IMR-90 (cell line): ENCODE results near the gene PLEKHG2. TPM values are rescaled to one million over a fixed set of nuclear protein-coding genes. Genes with fewer than 3 reads are reported as not detected.

ENCODE experiments used
- ATAC-seq: fragments of 200-7000 bp; cut with Tn5 transposase; 2 replicates; pipeline ENCODE4 v1.9.1; 2020; ENCODE audit warnings: low read depth, mild to moderate bottlenecking, moderate library complexity
- BruUV-seq: library from RNA; stranded (reverse); fragments of 400-500 nt; replicated peaks from 2 replicates; lab custom pipeline; 2021; lab: Mats Ljungman, UMichigan
- CTCF ChIA-PET: fragments of 300-600 bp; formaldehyde crosslinking; extraction: SDS; loops from one replicate; lab custom pipeline; 2021; ENCODE audit warnings: antibody characterized with exemption; lab: Yijun Ruan, JAX
- POLR2A ChIA-PET: fragments of 300-600 bp; sonication (Branson Sonifier 250); formaldehyde crosslinking; loops from one replicate; lab custom pipeline; 2022; ENCODE audit warnings: antibody characterized with exemption; ENCODE audit not compliant: unreplicated experiment; lab: Charles Lee
- DNase-seq: peaks from one replicate; pipeline ENCODE4 v3.0.0; 2013
- H2AFZ ChIP-seq: replicated peaks from 2 replicates; pipeline ENCODE3; 2013; ENCODE audit warnings: low read length, mild to moderate bottlenecking; ENCODE audit not compliant: poor library complexity
- H2AK5ac ChIP-seq: 2 replicates; pipeline ENCODE4 v1.6.1; 2013; ENCODE audit warnings: low read depth, low read length, inconsistent platforms
- H2AK9ac ChIP-seq: replicated peaks from 2 replicates; pipeline ENCODE3; 2013; ENCODE audit warnings: mild to moderate bottlenecking, low read depth, low read length, moderate library complexity; ENCODE audit not compliant: poor library complexity
- H2BK120ac ChIP-seq: 2 replicates; pipeline ENCODE4 v1.6.1; 2013; ENCODE audit warnings: low read depth, low read length, inconsistent platforms
- H2BK15ac ChIP-seq: 3 replicates; pipeline ENCODE4 v1.6.1; 2013; ENCODE audit warnings: low read depth, low read length, inconsistent platforms
- H2BK20ac ChIP-seq: 2 replicates; pipeline ENCODE4 v1.6.1; 2013; ENCODE audit warnings: low read depth, mild to moderate bottlenecking, inconsistent platforms, low read length, moderate library complexity
- H2BK5ac ChIP-seq: 2 replicates; pipeline ENCODE4 v1.6.1; 2013; ENCODE audit warnings: mild to moderate bottlenecking, low read depth, low read length, inconsistent platforms; ENCODE audit not compliant: poor library complexity, severe bottlenecking
- H3K14ac ChIP-seq: replicated peaks from 2 replicates; pipeline ENCODE4 v1.6.1; 2013; ENCODE audit warnings: low read depth, low read length, inconsistent platforms
- H3K18ac ChIP-seq: 2 replicates; pipeline ENCODE4 v1.6.1; 2013; ENCODE audit warnings: low read depth, low read length, control low read depth
- H3K23ac ChIP-seq: 2 replicates; pipeline ENCODE4 v1.6.1; 2013; ENCODE audit warnings: low read depth, low read length, inconsistent platforms
- H3K27ac ChIP-seq: 2 replicates; pipeline ENCODE4 v1.5.1; 2013; ENCODE audit warnings: mild to moderate bottlenecking, control low read depth, low read length; ENCODE audit not compliant: insufficient read depth
- H3K27me3 ChIP-seq: 2 replicates; pipeline ENCODE4 v1.6.1; 2013; ENCODE audit warnings: low read length; ENCODE audit not compliant: control insufficient read depth, insufficient read depth
- H3K36me3 ChIP-seq: 2 replicates; pipeline ENCODE4 v1.6.1; 2013; ENCODE audit warnings: low read length, mixed read lengths; ENCODE audit not compliant: control insufficient read depth, insufficient read depth
- H3K4ac ChIP-seq: 2 replicates; pipeline ENCODE4 v1.6.1; 2013; ENCODE audit warnings: low read depth, low read length, inconsistent platforms
- H3K4me1 ChIP-seq: 2 replicates; pipeline ENCODE4 v1.6.1; 2013; ENCODE audit warnings: low read length, mixed read lengths; ENCODE audit not compliant: control insufficient read depth, insufficient read depth
- H3K4me2 ChIP-seq: 2 replicates; pipeline ENCODE4 v1.6.1; 2013; ENCODE audit warnings: low read depth, mild to moderate bottlenecking, control low read depth, low read length, moderate library complexity
- H3K4me3 ChIP-seq: 2 replicates; pipeline ENCODE4 v1.5.1; 2013; ENCODE audit warnings: low read depth, mild to moderate bottlenecking, control low read depth, low read length, moderate library complexity; ENCODE audit not compliant: insufficient read depth
- H3K56ac ChIP-seq: 2 replicates; pipeline ENCODE4 v1.6.1; 2013; ENCODE audit warnings: low read length, inconsistent platforms; ENCODE audit not compliant: insufficient read depth; ENCODE audit errors: extremely low read depth
- H3K79me1 ChIP-seq, 2 experiments: 2 replicates each; pipeline ENCODE4 v1.6.1; 2013; ENCODE audit warnings: low read length in 2 of 2, inconsistent platforms in 1 of 2, low read depth in 1 of 2
- H3K9ac ChIP-seq: 2 replicates; pipeline ENCODE4 v1.6.1; 2013; ENCODE audit warnings: low read depth, low read length, control low read depth
- H3K9me1 ChIP-seq: 2 replicates; pipeline ENCODE4 v1.6.1; 2013; ENCODE audit warnings: low read length, inconsistent platforms; ENCODE audit not compliant: insufficient read depth
- H3K9me3 ChIP-seq: 2 replicates; pipeline ENCODE4 v1.6.1; 2013; ENCODE audit warnings: low read length; ENCODE audit not compliant: control insufficient read depth, insufficient read depth
- H4K20me1 ChIP-seq: 2 replicates; pipeline ENCODE4 v1.6.1; 2013; ENCODE audit warnings: low read length, inconsistent platforms; ENCODE audit not compliant: insufficient read depth
- H4K5ac ChIP-seq: 2 replicates; pipeline ENCODE4 v1.6.1; 2013; ENCODE audit warnings: mild to moderate bottlenecking, low read depth, low read length, control low read depth
- H4K8ac ChIP-seq, 2 experiments: 2 replicates each; pipeline ENCODE4 v1.6.1; 2013; ENCODE audit warnings: low read depth in 2 of 2, low read length in 2 of 2, control low read depth in 1 of 2, inconsistent platforms in 1 of 2
- H4K91ac ChIP-seq: 2 replicates; pipeline ENCODE4 v1.6.1; 2013; ENCODE audit warnings: low read depth, low read length, inconsistent platforms; ENCODE audit not compliant: insufficient read depth
- BHLHE40 ChIP-seq: fragments of 150-350 bp; IDR thresholded peaks from 2 replicates; pipeline ENCODE4 v1.6.1; 2016; ENCODE audit warnings: mild to moderate bottlenecking, low read depth, low read length
- MAFK ChIP-seq: IDR thresholded peaks from 2 replicates; pipeline ENCODE4 v1.6.1; 2012; ENCODE audit warnings: low read depth, low read length, improper control_type of control experiment
- MXI1 ChIP-seq: IDR thresholded peaks from 2 replicates; pipeline ENCODE4 v1.6.1; 2012; ENCODE audit warnings: low read depth, mild to moderate bottlenecking, low read length, moderate library complexity, borderline replicate concordance
- NFE2L2 ChIP-seq: fragments of 150-350 bp; IDR thresholded peaks from 2 replicates; pipeline ENCODE4 v1.6.1; 2016; ENCODE audit warnings: low read depth, mild to moderate bottlenecking, low read length
- POLR2A ChIP-seq: IDR thresholded peaks from 2 replicates; pipeline ENCODE4 v1.6.1; 2012; ENCODE audit warnings: mild to moderate bottlenecking, low read depth, low read length
- SMC3 ChIP-seq: fragments of 150-350 bp; IDR thresholded peaks from 2 replicates; pipeline ENCODE4 v1.6.1; 2016; ENCODE audit warnings: low read depth, mild to moderate bottlenecking, antibody characterized with exemption, low read length, moderate library complexity
- WGBS, 2 experiments: methylation state at CpG; one replicate each; pipeline versions ENCODE4 v1.1.5 to v1.1.7; 2013; ENCODE audit warnings: missing lambda C conversion rate in 2 of 2; ENCODE audit not compliant: insufficient read length in 1 of 2; ENCODE audit errors: extremely low coverage in 2 of 2; 5-methylcytosine and 5-hydroxymethylcytosine counted together
- dilution Hi-C: fragments of 300-500 bp; cut with HindIII; formaldehyde crosslinking; loops from one replicate; pipeline ENCODE4 v1.14.3; 2018; ENCODE audit warnings: low sequenced_read_pairs; ENCODE audit not compliant: unreplicated experiment
- in situ Hi-C: fragments of 300-500 bp; cut with MboI; formaldehyde crosslinking; loops from 3 replicates; pipeline ENCODE4 v1.14.3; 2019; ENCODE audit warnings: low sequenced_read_pairs, inconsistent platforms, mixed read lengths
- intact Hi-C: fragments of 100-400 bp; cut with micrococcal nuclease; formaldehyde crosslinking; loops from 2 replicates; pipeline ENCODE4 v1.10.0; 2022
- polyA plus RNA-seq, 3 experiments: library from polyadenylated mRNA; depleted of rRNA; stranded (reverse); fragments of >200 nt; gene quantifications; 2 replicates each; pipeline ENCODE4 v1.2.3, GENCODE V29; 2012; ENCODE audit warnings: low replicate concordance in 1 of 3
- total RNA-seq: library from RNA; depleted of rRNA; stranded (reverse); fragments of >200 nt; gene quantifications from 2 replicates; pipeline ENCODE4 v1.2.3, GENCODE V29; 2012
- TF ChIP-seq, protein P1 (sequence below): conservative IDR thresholded peaks from 2 replicates; pipeline ENCODE4 v1.5.1; 2012; ENCODE audit warnings: mild to moderate bottlenecking, low read depth, low read length, improper control_type of control experiment

Gene PLEKHG2
- total and polyA plus RNA-seq, 2 of the 4 experiments (the other 2 are of a cell fraction) = 6.5 to 28.3 TPM

GRCh38 chr19:39384839-39385568 is 27.5 kb upstream of the PLEKHG2 start (continued):
- TF ChIP-seq NFE2L2 = no peak
- TF ChIP-seq MAFK = no peak
- no peak for TF ChIP-seq BHLHE40
- no peak for TF ChIP-seq MXI1

- ChIA-PET POLR2A (no interaction called here), CTCF (no interaction called here)
- no peak for DNase-seq
- TF ChIP-seq BHLHE40 (no peak), SMC3 (no peak), POLR2A (no peak)
- TF ChIP-seq, protein P1, sequence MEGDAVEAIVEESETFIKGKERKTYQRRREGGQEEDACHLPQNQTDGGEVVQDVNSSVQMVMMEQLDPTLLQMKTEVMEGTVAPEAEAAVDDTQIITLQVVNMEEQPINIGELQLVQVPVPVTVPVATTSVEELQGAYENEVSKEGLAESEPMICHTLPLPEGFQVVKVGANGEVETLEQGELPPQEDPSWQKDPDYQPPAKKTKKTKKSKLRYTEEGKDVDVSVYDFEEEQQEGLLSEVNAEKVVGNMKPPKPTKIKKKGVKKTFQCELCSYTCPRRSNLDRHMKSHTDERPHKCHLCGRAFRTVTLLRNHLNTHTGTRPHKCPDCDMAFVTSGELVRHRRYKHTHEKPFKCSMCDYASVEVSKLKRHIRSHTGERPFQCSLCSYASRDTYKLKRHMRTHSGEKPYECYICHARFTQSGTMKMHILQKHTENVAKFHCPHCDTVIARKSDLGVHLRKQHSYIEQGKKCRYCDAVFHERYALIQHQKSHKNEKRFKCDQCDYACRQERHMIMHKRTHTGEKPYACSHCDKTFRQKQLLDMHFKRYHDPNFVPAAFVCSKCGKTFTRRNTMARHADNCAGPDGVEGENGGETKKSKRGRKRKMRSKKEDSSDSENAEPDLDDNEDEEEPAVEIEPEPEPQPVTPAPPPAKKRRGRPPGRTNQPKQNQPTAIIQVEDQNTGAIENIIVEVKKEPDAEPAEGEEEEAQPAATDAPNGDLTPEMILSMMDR = no peak
- intact Hi-C loops (no loop called here), in situ Hi-C loops (no loop called here), dilution Hi-C loops (no loop called here)
- Histone ChIP-seq H2BK20ac (no peak overlapping the region), H2AFZ (no peak overlapping the region), H3K9ac (no peak overlapping the region), H4K20me1 (peaks cover 4% of the 10 kb centered on the region), H2BK5ac (no peak overlapping the region), H3K4me2 (no peak overlapping the region), H3K4ac (no peak overlapping the region), H4K91ac (no peak overlapping the region), H3K9me1 (peaks cover 15% of the 10 kb centered on the region), H2AK5ac (no peak overlapping the region), H3K79me1 (peaks cover 16 to 49% of the 10 kb centered on the region in 2 experiments), H3K36me3 (peaks cover 71% of the 10 kb centered on the region), H4K5ac (no peak overlapping the region), H3K56ac (no peak overlapping the region), H3K18ac (no peak overlapping the region), H4K8ac (no peak overlapping the region), H3K27ac (no peak overlapping the region), H2BK15ac (no peak overlapping the region), H2AK9ac (no peak overlapping the region), H3K4me1 (peaks cover 7% of the 10 kb centered on the region), H2BK120ac (no peak overlapping the region), H3K4me3 (no peak overlapping the region), H3K27me3 (no peaks in the 10 kb centered on the region), H3K23ac (no peak overlapping the region), H3K14ac (no peak overlapping the region), H3K9me3 (no peaks in the 10 kb centered on the region)
- BruUV-seq = no TSS peak
- WGBS, 2 experiments = 94% methylated on average over 10 of the region's 20 CpGs; no CpG with 5 or more reads in 1 of the 2 experiments
- no peak for ATAC-seq
Observed at GRCh38 chr19:39385629-39386411, 26.6 kb upstream of the PLEKHG2 start.
